Omental fat pad (tissue), 4 donors: ENCODE data around the gene HTR3E. TPM values are rescaled to one million over a fixed set of nuclear protein-coding genes. Genes with fewer than 3 reads are reported as not detected.
"Not testable (repeated sequence)": the region's sequence is repeated elsewhere in the genome, so short reads cannot be mapped to it uniquely, and the experiment has no call there.

Source experiments
- ATAC-seq: fragments of 150-250 bp; one replicate; pipeline ENCODE4 v1.9.1; 2016; ENCODE audit warnings: mild to moderate bottlenecking, moderate library complexity; ENCODE audit not compliant: low FRiP score
- DNase-seq: peaks from one replicate; pipeline ENCODE4 v3.0.0-alpha.2; 2019; ENCODE audit warnings: low spot score
- CTCF ChIP-seq, 3 donors: fragments of 450-650 bp; IDR thresholded peaks; one replicate each; pipeline ENCODE4 v1.5.1; 2016 to 2017; ENCODE audit warnings: antibody characterized with exemption in 3 of 3, mild to moderate bottlenecking in 3 of 3, moderate library complexity in 2 of 3
- total RNA-seq, 4 donors: library from RNA; depleted of rRNA; stranded (reverse); fragments of >200 nt; gene quantifications; one replicate each; pipeline ENCODE4 v1.1.0, GENCODE V29; 2016

The HTR3E gene
- total RNA-seq, 4 donors from 2014 or later: not detected

GRCh38 chr3:184099806-184100686 is 3.2 kb downstream of the HTR3E start:
- no peak for DNase-seq
- no peak for TF ChIP-seq CTCF (IDR thresholded peaks at IDR 0.05)
- no peak for ATAC-seq

- no peak for DNase-seq
- no peak for TF ChIP-seq CTCF (IDR thresholded peaks at IDR 0.05)
- ATAC-seq: no peak
Measured at GRCh38 chr3:184110316-184110725, 13.5 kb downstream of the HTR3E start.

- ATAC-seq (no peak), DNase-seq (no peak)
- TF ChIP-seq CTCF (IDR thresholded peaks at IDR 0.05): no peak
Measured at GRCh38 chr3:184116017-184116416, 19.2 kb downstream of the HTR3E start.

GRCh38 chr3:184117636-184118035 is 20.8 kb downstream of the HTR3E start:
- TF ChIP-seq CTCF (IDR thresholded peaks at IDR 0.05): no peak
- no peak for DNase-seq
- no peak for ATAC-seq

GRCh38 chr3:184121031-184121430 is 24.2 kb downstream of the HTR3E start:
- not testable (repeated sequence) for ATAC-seq, DNase-seq

- ATAC-seq (no peak), DNase-seq (no peak)
- TF ChIP-seq CTCF (IDR thresholded peaks at IDR 0.05): no peak
Measured at GRCh38 chr3:184126006-184126405, 29.1 kb downstream of the HTR3E start.

GRCh38 chr3:184129012-184129411 is 32.1 kb downstream of the HTR3E start:
- TF ChIP-seq CTCF (IDR thresholded peaks at IDR 0.05): no peak
- DNase-seq (no peak), ATAC-seq (no peak)
